Breast epithelium (tissue), 4 donors: ENCODE data around the gene TRPV4. TPM values are rescaled to one million over a fixed set of nuclear protein-coding genes. Genes with fewer than 3 reads are reported as not detected.

Experiments used
- DNase-seq, 2 donors: peaks; one replicate each; pipeline ENCODE4 v3.0.0-alpha.2; 2019; ENCODE audit warnings: low spot score in 2 of 2
- H3K27ac ChIP-seq, 2 donors: fragments of 200-600 bp; sonication (generic) in 1 of 2; one replicate each; pipeline ENCODE4 v1.5.1; 2016 to 2019; ENCODE audit warnings: mild to moderate bottlenecking in 1 of 2
- H3K27me3 ChIP-seq, 2 donors: fragments of 200-600 bp; sonication (generic) in 1 of 2; one replicate each; pipeline versions ENCODE4 v1.5.1 to v1.6.0; 2017 to 2019; ENCODE audit warnings: control low read depth in 1 of 2, mild to moderate bottlenecking in 1 of 2
- H3K36me3 ChIP-seq: fragments of 200-600 bp; one replicate; pipeline ENCODE4 v1.5.1; 2019
- H3K4me1 ChIP-seq, 2 donors: fragments of 200-600 bp; sonication (generic); one replicate each; pipeline ENCODE4 v1.5.1; 2016 to 2019; ENCODE audit warnings: control low read depth in 1 of 2
- H3K4me3 ChIP-seq, 3 donors: fragments of 200-600 bp; sonication (generic); 1 replicate in 2 of 3; 2 replicates in 1 of 3; pipeline ENCODE4 v1.5.1; 2016 to 2019; ENCODE audit warnings: mild to moderate bottlenecking in 3 of 3, moderate library complexity in 2 of 3
- H3K9me3 ChIP-seq, 2 donors: fragments of 200-600 bp; sonication (generic) in 1 of 2; one replicate each; pipeline ENCODE4 v1.5.1; 2016 to 2019; ENCODE audit warnings: control low read depth in 1 of 2
- CTCF ChIP-seq, 3 donors: fragments of 450-650 bp; IDR thresholded peaks; one replicate each; pipeline ENCODE4 v1.5.1; 2016 to 2017; ENCODE audit warnings: antibody characterized with exemption in 3 of 3, mild to moderate bottlenecking in 3 of 3, moderate library complexity in 3 of 3
- POLR2A ChIP-seq: fragments of 450-650 bp; IDR thresholded peaks from one replicate; pipeline ENCODE4 v1.6.1; 2016; ENCODE audit warnings: antibody characterized with exemption, mild to moderate bottlenecking, moderate library complexity
- POLR2AphosphoS5 ChIP-seq, 3 donors: sonication (generic); formaldehyde crosslinking; IDR thresholded peaks; one replicate each; pipeline ENCODE4 v1.6.1; 2017; ENCODE audit warnings: antibody characterized with exemption in 3 of 3
- intact Hi-C: fragments of 100-400 bp; cut with DNase I; formaldehyde crosslinking; loops from one replicate; pipeline ENCODE4 v1.15.1; 2023; ENCODE audit warnings: low total_unique reads
- total RNA-seq, 3 donors: library from RNA; depleted of rRNA; stranded (reverse); fragments of >200 nt; gene quantifications; one replicate each; pipeline ENCODE4 v1.1.0, GENCODE V29; 2016

The TRPV4 gene
- total RNA-seq, 3 donors from 2014 or later: 0.64 to 6.4 (median 2.0) TPM

- Histone ChIP-seq H3K36me3 (no peaks in the 10 kb centered on the region), H3K27ac (no peak overlapping the region), H3K9me3 (no peaks in the 10 kb centered on the region), H3K4me1 (no peaks in the 10 kb centered on the region), H3K27me3 (no peaks in the 10 kb centered on the region), H3K4me3 (no peak overlapping the region)
- no peak for TF ChIP-seq POLR2A
- TF ChIP-seq CTCF (IDR thresholded peaks at IDR 0.05): no peak
- TF ChIP-seq POLR2AphosphoS5 (IDR thresholded peaks at IDR 0.05): no peak
- no peak for DNase-seq
- intact Hi-C loops: no loop called here
Observed at GRCh38 chr12:109808876-109809646, 24.1 kb downstream of the TRPV4 start.

- Histone ChIP-seq H3K27me3 (no peaks in the 10 kb centered on the region), H3K4me3 (no peak overlapping the region), H3K27ac (no peak overlapping the region), H3K36me3 (no peaks in the 10 kb centered on the region), H3K9me3 (no peaks in the 10 kb centered on the region), H3K4me1 (no peaks in the 10 kb centered on the region)
- DNase-seq: no peak
- TF ChIP-seq CTCF (IDR thresholded peaks at IDR 0.05): no peak
- TF ChIP-seq POLR2A: no peak
- TF ChIP-seq POLR2AphosphoS5 (IDR thresholded peaks at IDR 0.05): no peak
- intact Hi-C loops: no loop called here
Observed at GRCh38 chr12:109807954-109808643, 25.1 kb downstream of the TRPV4 start.

- H3K4me3 ChIP-seq: no peak overlapping the region
- intact Hi-C loops: no loop called here
- no peaks in the 10 kb centered on the region for H3K36me3 ChIP-seq
- no peaks in the 10 kb centered on the region for H3K4me1 ChIP-seq
- no peak for TF ChIP-seq POLR2A
- peak; percentile 90 to 97 (median 95) for TF ChIP-seq CTCF (IDR thresholded peaks at IDR 0.05)
- TF ChIP-seq POLR2AphosphoS5 (IDR thresholded peaks at IDR 0.05): peak in 1 of 3 donors; percentile 50
- DNase-seq: peak; percentile 43 to 67
- no peaks in the 10 kb centered on the region for H3K9me3 ChIP-seq
- H3K27ac ChIP-seq: no peak overlapping the region
- H3K27me3 ChIP-seq: no peaks in the 10 kb centered on the region
Observed at GRCh38 chr12:109804820-109805761, 28.1 kb downstream of the TRPV4 start.

- Histone ChIP-seq H3K9me3 (no peaks in the 10 kb centered on the region), H3K4me1 (no peaks in the 10 kb centered on the region), H3K27me3 (no peaks in the 10 kb centered on the region), H3K36me3 (no peaks in the 10 kb centered on the region), H3K4me3 (no peak overlapping the region), H3K27ac (no peak overlapping the region)
- intact Hi-C loops: no loop called here
- TF ChIP-seq POLR2AphosphoS5 (IDR thresholded peaks at IDR 0.05) (no peak), POLR2A (no peak), CTCF (IDR thresholded peaks at IDR 0.05) (no peak)
- no peak for DNase-seq
Observed at GRCh38 chr12:109803678-109804077, 29.5 kb downstream of the TRPV4 start.
